ENCODE data around the gene ENPP6. TPM values are rescaled to one million over a fixed set of nuclear protein-coding genes. Genes with fewer than 3 reads are reported as not detected.

Gene ENPP6
- total RNA-seq, 1 donor from 2014 or later = not detected

DNA sequence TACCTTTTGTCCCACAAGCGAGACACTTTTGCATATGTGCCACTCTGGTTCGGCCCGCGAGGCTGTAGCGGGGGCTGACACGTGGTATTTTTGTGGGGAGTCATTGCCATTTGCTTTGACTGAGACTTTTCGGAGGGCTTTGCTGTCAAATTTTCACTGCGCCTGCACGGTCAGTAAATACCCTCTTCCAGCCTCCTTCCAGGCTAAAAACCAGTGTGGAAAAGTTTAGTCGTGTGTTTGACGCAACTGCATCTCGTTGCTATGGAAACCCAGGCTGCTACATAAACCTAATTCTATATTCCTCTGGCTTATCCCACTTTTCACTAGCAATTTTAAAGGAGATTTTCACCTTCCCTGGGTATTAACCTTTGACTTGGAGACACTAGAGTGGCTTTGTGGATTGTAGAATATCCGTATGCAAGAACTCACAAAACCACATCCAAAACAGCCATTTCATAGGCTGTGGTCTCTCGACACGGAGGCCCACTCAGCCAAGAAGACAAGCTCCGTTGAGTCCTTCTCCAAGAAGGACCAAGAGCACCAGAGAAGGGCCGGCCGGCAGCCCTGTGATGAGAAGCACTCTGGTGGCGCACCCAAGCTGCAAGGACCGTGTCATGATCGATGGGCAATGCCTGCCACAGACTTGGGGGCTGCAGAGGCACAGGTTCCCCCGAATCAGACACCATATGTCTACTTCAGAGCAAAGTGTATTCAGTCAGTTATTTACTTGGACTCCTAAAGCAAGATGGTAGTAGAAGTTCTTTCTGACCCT, 38.4 kb upstream of the ENPP6 start:
- Mint-ChIP-seq H3K27me3 (ENCODE audit: unreplicated experiment) (peaks cover 3% of the 10 kb centered on the region), H3K9me3 (ENCODE audit: unreplicated experiment) (peaks cover 4% of the 10 kb centered on the region), H3K36me3 (ENCODE audit: unreplicated experiment) (peaks cover 6% of the 10 kb centered on the region), H3K4me1 (ENCODE audit: low read depth, unreplicated experiment) (peaks cover 5% of the 10 kb centered on the region), H3K4me3 (ENCODE audit: unreplicated experiment) (no peak overlapping the region), H3K27ac (ENCODE audit: unreplicated experiment) (peak overlapping the region; percentile 92)
- TF ChIP-seq, protein P1, sequence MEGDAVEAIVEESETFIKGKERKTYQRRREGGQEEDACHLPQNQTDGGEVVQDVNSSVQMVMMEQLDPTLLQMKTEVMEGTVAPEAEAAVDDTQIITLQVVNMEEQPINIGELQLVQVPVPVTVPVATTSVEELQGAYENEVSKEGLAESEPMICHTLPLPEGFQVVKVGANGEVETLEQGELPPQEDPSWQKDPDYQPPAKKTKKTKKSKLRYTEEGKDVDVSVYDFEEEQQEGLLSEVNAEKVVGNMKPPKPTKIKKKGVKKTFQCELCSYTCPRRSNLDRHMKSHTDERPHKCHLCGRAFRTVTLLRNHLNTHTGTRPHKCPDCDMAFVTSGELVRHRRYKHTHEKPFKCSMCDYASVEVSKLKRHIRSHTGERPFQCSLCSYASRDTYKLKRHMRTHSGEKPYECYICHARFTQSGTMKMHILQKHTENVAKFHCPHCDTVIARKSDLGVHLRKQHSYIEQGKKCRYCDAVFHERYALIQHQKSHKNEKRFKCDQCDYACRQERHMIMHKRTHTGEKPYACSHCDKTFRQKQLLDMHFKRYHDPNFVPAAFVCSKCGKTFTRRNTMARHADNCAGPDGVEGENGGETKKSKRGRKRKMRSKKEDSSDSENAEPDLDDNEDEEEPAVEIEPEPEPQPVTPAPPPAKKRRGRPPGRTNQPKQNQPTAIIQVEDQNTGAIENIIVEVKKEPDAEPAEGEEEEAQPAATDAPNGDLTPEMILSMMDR (IDR thresholded peaks at IDR 0.05; ENCODE audit: partially characterized antibody, unreplicated experiment) = no peak
- DNase-seq = no peak

DNA sequence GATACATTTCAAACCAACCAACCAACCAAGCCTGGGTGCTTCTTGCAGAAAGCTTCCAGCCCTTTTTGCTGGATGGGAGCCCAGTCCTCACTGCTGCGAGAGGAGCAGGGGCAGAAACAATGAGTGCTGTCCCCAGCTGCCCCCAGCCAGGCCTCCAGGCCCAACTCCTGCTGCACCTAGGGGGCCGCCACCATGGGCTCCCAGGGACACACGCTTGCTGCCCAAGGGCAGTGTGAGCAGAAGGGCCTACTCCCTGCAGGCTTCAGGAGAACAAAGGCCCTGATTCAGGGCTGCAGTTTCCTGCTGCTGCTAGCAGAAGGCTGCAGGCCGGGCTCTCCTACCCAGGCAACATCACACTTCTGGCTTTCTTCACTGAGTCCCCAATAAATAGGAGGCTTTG, 37.7 kb upstream of the ENPP6 start:
- H3K27ac Mint-ChIP-seq (ENCODE audit: unreplicated experiment) = peak overlapping the region; percentile 92
- peaks cover 6% of the 10 kb centered on the region for H3K36me3 Mint-ChIP-seq (ENCODE audit: unreplicated experiment)
- TF ChIP-seq, protein P1 (IDR thresholded peaks at IDR 0.05; ENCODE audit: partially characterized antibody, unreplicated experiment) = no peak
- DNase-seq = peak; percentile 48
- H3K9me3 Mint-ChIP-seq (ENCODE audit: unreplicated experiment) = peaks cover 4% of the 10 kb centered on the region
- H3K4me1 Mint-ChIP-seq (ENCODE audit: low read depth, unreplicated experiment) = peaks cover 5% of the 10 kb centered on the region
- H3K27me3 Mint-ChIP-seq (ENCODE audit: unreplicated experiment) = peaks cover 3% of the 10 kb centered on the region
- no peak overlapping the region for H3K4me3 Mint-ChIP-seq (ENCODE audit: unreplicated experiment)

DNA sequence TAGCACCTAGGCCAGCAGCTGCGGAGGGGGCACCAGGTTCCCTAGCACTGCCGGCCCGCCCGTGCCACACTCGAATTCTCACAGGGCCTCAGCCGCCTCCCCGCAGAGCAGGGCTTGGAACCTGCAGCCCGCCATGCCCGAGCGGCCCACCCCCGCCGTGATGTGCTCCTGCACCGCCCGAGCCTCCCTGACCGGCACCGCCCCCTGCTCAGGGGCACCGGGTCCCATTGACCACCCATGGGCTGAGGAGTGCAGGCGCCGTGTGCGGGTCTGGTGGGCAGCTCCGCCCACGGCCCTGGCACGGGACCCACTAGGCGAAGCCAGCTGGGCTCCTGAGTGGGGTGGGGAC, 35.4 kb upstream of the ENPP6 start:
- H3K27ac Mint-ChIP-seq (ENCODE audit: unreplicated experiment) = no peak overlapping the region
- no peak for DNase-seq
- peaks cover 6% of the 10 kb centered on the region for H3K27me3 Mint-ChIP-seq (ENCODE audit: unreplicated experiment)
- TF ChIP-seq, protein P1 (IDR thresholded peaks at IDR 0.05; ENCODE audit: partially characterized antibody, unreplicated experiment) = no peak
- peaks cover 5% of the 10 kb centered on the region for H3K4me1 Mint-ChIP-seq (ENCODE audit: low read depth, unreplicated experiment)
- peaks cover 4% of the 10 kb centered on the region for H3K9me3 Mint-ChIP-seq (ENCODE audit: unreplicated experiment)
- H3K36me3 Mint-ChIP-seq (ENCODE audit: unreplicated experiment) = peaks cover 6% of the 10 kb centered on the region
- no peak overlapping the region for H3K4me3 Mint-ChIP-seq (ENCODE audit: unreplicated experiment)

DNA sequence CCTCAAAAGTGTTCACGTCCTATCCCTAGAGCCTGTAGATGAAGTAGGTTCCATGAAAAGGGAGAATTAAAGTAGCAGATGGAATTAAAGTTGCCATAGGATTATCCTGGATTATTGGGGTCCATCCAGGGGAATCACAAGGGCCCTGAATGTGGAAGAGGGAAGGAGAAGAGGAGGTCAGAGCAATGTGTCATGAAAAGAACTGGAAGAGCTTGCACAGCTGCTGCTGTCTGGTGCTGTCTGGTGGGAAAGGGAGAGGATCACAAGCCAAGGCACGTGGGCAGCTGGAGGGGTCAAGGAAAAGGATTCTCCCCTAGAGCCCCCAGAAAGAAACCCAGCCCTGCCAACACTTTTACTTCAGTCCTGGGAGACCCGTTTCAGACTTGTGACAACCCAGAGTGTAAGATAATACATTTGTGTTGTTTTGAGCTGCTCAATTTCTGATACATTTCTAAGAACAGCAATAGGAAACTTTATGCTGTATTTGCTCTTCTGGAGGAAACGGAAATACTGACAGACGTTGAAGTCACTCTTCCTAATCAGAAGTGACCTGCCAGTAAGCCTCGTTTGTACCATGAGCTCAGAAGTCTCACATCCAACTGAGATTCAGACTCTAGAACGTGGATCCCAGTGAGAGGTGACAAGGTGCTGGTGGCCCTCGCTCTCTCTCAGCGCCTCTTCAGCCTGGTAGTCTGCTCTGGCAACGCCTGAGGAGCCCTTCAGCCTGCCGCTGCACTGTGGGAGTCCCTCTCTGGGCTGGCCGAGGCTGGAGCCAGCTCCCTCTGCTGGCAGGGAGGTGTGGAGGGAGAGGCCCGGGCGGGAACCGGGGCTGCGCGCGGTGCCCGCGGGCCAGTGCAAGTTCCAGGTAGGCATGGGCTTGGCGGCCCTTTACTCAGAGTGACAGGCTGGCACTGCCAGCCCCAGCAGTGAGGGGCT, 34.7 kb upstream of the ENPP6 start:
- Mint-ChIP-seq H3K27ac (ENCODE audit: unreplicated experiment) (no peak overlapping the region), H3K4me1 (ENCODE audit: low read depth, unreplicated experiment) (peaks cover 5% of the 10 kb centered on the region), H3K4me3 (ENCODE audit: unreplicated experiment) (no peak overlapping the region), H3K9me3 (ENCODE audit: unreplicated experiment) (peaks cover 4% of the 10 kb centered on the region), H3K27me3 (ENCODE audit: unreplicated experiment) (peaks cover 7% of the 10 kb centered on the region), H3K36me3 (ENCODE audit: unreplicated experiment) (peaks cover 6% of the 10 kb centered on the region)
- DNase-seq = no peak
- TF ChIP-seq, protein P1 (IDR thresholded peaks at IDR 0.05; ENCODE audit: partially characterized antibody, unreplicated experiment) = no peak

DNA sequence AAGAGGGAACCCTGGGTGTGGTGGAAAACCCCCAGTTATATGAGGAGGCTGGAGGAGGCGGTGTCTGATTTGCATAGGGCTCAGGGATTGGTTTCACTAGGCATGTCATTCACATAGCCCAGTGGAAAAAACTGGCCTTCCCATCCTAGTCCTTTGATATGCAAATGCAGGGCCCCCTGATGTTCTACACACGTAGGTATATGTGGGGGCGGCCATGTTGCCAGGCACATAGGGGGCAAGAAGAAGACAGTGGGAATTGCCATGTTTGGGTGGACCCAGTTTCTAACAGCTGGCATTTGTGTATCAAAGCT, 34.0 kb upstream of the ENPP6 start:
- Mint-ChIP-seq H3K27ac (ENCODE audit: unreplicated experiment) (peak overlapping the region; percentile 50), H3K27me3 (ENCODE audit: unreplicated experiment) (peaks cover 8% of the 10 kb centered on the region), H3K36me3 (ENCODE audit: unreplicated experiment) (peaks cover 6% of the 10 kb centered on the region), H3K4me1 (ENCODE audit: low read depth, unreplicated experiment) (peaks cover 5% of the 10 kb centered on the region), H3K9me3 (ENCODE audit: unreplicated experiment) (peaks cover 4% of the 10 kb centered on the region), H3K4me3 (ENCODE audit: unreplicated experiment) (no peak overlapping the region)
- TF ChIP-seq, protein P1 (IDR thresholded peaks at IDR 0.05; ENCODE audit: partially characterized antibody, unreplicated experiment) = no peak
- DNase-seq = no peak
